HG02840 (cell line): ENCODE measurements around the gene TIPARP.
A peak's percentile ranks its signal among the peaks of the same experiment; 100 is the strongest.
"Not testable (repeated sequence)": the region's sequence is repeated elsewhere in the genome, so short reads cannot be mapped to it uniquely, and the experiment has no call there.

ENCODE experiments used
- ATAC-seq: cut with Tn5 transposase; IDR thresholded peaks from one replicate; pipeline ENCODE4 v1.9.1; 2021; ENCODE audit warnings: mild to moderate bottlenecking, moderate library complexity, moderate number of reproducible peaks; ENCODE audit not compliant: unreplicated experiment, low FRiP score

TIPARP gene

GRCh38 chr3:156707588-156707987, 33.2 kb downstream of the TIPARP start:
- no peak for ATAC-seq

- ATAC-seq, result no peak
These were observed 36.0 kb downstream of the TIPARP start for GRCh38 chr3:156710429-156710828.

- ATAC-seq, result no peak
These were observed 36.7 kb downstream of the TIPARP start for GRCh38 chr3:156711113-156711512.

GRCh38 chr3:156711944-156712343, 37.6 kb downstream of the TIPARP start:
- ATAC-seq, result peak; percentile 65

- no peak for ATAC-seq
These were observed 41.9 kb downstream of the TIPARP start for GRCh38 chr3:156716105-156716862.

GRCh38 chr3:156718622-156719306, 44.4 kb downstream of the TIPARP start:
- ATAC-seq, result no peak

GRCh38 chr3:156720826-156721225, 46.4 kb downstream of the TIPARP start:
- no peak for ATAC-seq

- no peak for ATAC-seq
These were observed 47.6 kb downstream of the TIPARP start for GRCh38 chr3:156721687-156722618.

- no peak for ATAC-seq
These were observed 48.8 kb downstream of the TIPARP start for GRCh38 chr3:156723182-156723619.

GRCh38 chr3:156725682-156726081, 51.3 kb downstream of the TIPARP start:
- no peak for ATAC-seq

- no peak for ATAC-seq
These were observed 52.1 kb downstream of the TIPARP start for GRCh38 chr3:156726456-156726855.

GRCh38 chr3:156727519-156728205, 53.3 kb downstream of the TIPARP start:
- ATAC-seq, result peak; percentile 84

GRCh38 chr3:156728267-156728985, 54.0 kb downstream of the TIPARP start:
- ATAC-seq, result no peak

GRCh38 chr3:156729460-156730179, 55.2 kb downstream of the TIPARP start:
- no peak for ATAC-seq

- no peak for ATAC-seq
These were observed 57.4 kb downstream of the TIPARP start for GRCh38 chr3:156731813-156732212.

GRCh38 chr3:156732261-156732660, 57.9 kb downstream of the TIPARP start:
- no peak for ATAC-seq

GRCh38 chr3:156732715-156733421, 58.5 kb downstream of the TIPARP start:
- no peak for ATAC-seq

- ATAC-seq, result not testable (repeated sequence)
These were observed 60.3 kb downstream of the TIPARP start for GRCh38 chr3:156734661-156735060.
